Stimulated activated CD8-positive, alpha-beta memory T cell treated with anti-CD3 and anti-CD28 coated beads, Interleukin-15, amount 100 ng/mL, for 1 hour (primary cell): ENCODE data around the gene CRLF1.

Experiments
- DNase-seq: peaks from one replicate; pipeline ENCODE4 v3.0.0-alpha.2; 2020; ENCODE audit warnings: low read depth

Gene CRLF1

DNA sequence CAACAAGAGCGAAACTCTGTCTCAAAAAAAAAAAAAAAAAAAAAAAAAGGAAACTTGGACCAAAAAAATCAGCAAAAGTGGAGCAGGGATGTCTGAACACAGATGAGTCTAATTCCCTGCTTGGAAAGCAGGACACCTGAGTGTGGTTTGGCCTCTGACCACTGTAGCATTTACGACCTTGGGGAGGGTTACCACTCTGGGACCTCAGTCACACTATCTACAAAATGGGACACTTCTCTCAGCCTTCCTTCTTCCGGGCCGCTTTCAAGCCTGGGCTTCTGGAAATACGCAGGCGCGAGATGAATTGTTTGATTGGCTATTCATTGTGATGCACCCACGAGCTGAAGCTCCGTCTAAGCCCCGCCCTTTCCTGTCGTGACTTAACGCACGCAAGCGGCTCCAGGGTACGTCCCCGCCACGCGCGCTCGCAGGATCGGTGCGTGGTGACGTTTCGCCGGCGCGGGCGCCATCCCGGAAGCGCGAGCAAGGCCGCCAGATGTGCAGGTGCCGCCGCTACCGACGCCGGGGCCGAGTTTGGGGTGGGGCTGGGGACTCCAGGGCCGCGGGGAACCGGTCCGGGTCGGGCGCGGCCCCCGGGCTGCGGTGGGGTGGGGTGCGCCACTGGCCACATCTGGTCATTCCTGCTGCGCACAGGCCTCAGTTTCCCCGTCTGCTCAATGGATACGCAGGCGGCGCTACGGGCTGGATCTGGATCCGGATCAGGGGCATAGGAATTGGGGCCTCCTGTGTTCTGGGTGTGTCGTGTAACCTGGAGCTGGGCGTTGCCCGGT, 49.0 kb downstream of the CRLF1 start, which contains the start of gene KXD1:
KXD1 (plus strand) TSS at position 460 of the 791 bp plus-strand sequence. CDS start 4,187 bp downstream, outside the sequence.
- DNase-seq = peak; percentile 95

DNA sequence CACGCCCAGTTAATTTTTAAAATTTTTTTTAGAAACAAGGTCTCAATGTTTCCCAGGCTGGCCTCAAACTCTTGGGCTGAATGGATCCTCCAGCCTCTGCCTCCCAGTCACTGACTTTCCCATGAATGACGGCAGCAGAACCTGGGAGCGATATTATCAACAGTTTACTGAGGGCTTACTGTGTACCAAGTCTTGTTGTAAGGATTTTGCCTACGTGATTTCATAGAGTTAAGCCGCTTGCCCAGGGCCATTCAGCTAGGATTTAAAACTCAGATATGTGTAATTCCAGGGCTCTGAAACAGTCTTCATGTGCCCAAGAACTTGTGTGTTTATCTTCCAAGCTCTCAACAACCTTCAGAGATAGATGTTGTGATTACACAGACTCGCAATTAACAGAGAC, 55.0 kb downstream of the CRLF1 start:
- no peak for DNase-seq

- DNase-seq = peak; percentile 40
These were observed 62.7 kb downstream of the CRLF1 start for GRCh38 chr19:18543814-18544475.
